GM12878 (cell line): ENCODE data around the gene TMBIM6. TPM values are rescaled to one million over a fixed set of nuclear protein-coding genes. Genes with fewer than 3 reads are reported as not detected.

Source experiments
- BCL3 ChIP-seq: IDR thresholded peaks from 2 replicates; pipeline ENCODE4 v1.6.1; 2011; ENCODE audit warnings: borderline replicate concordance, low read depth, mild to moderate bottlenecking, moderate library complexity, low read length; ENCODE audit not compliant: insufficient read depth, poor library complexity, severe bottlenecking
- BHLHE40 ChIP-seq, 2 experiments: fragments of 450-650 bp in 1 of 2; IDR thresholded peaks; 2 replicates each; pipeline ENCODE4 v1.6.1; 2011 to 2017; ENCODE audit warnings: low read depth in 2 of 2, borderline replicate concordance in 1 of 2, improper control_type of control experiment in 1 of 2, low read length in 1 of 2, mild to moderate bottlenecking in 1 of 2
- EED ChIP-seq: sonication (generic); IDR thresholded peaks from 2 replicates; pipeline ENCODE4 v1.6.1; 2016; ENCODE audit warnings: antibody characterized with exemption, low read depth
- EP300 ChIP-seq, 2 experiments: fragments of 150-350 bp in 1 of 2; IDR thresholded peaks; 2 replicates each; pipeline ENCODE4 v1.6.1; 2011 to 2012; ENCODE audit warnings: low read depth in 2 of 2, low read length in 2 of 2, borderline replicate concordance in 1 of 2, improper control_type of control experiment in 1 of 2, inconsistent platforms in 1 of 2; ENCODE audit not compliant: control insufficient read depth in 1 of 2
- ESRRA ChIP-seq: IDR thresholded peaks from 2 replicates; pipeline ENCODE4 v1.6.1; 2012; ENCODE audit warnings: mild to moderate bottlenecking, low read length, improper control_type of control experiment
- JUNB ChIP-seq: IDR thresholded peaks from 2 replicates; pipeline ENCODE4 v1.6.1; 2016; ENCODE audit warnings: antibody characterized with exemption, mild to moderate bottlenecking
- MEF2B ChIP-seq: fragments of 450-650 bp; IDR thresholded peaks from 2 replicates; pipeline ENCODE4 v1.6.1; 2018; ENCODE audit warnings: mild to moderate bottlenecking, moderate library complexity; ENCODE audit not compliant: partially characterized antibody, poor library complexity, severe bottlenecking
- NBN ChIP-seq: fragments of 450-650 bp; IDR thresholded peaks from 2 replicates; pipeline ENCODE4 v1.6.1; 2016
- RB1 ChIP-seq: fragments of 450-650 bp; formaldehyde crosslinking; IDR thresholded peaks from 2 replicates; pipeline ENCODE4 v1.6.1; 2017; ENCODE audit warnings: mild to moderate bottlenecking, borderline replicate concordance
- RFX5 ChIP-seq: IDR thresholded peaks from 2 replicates; pipeline ENCODE4 v1.6.1; 2011; ENCODE audit warnings: low read depth, low read length, improper control_type of control experiment
- RUNX3 ChIP-seq: IDR thresholded peaks from 2 replicates; pipeline ENCODE4 v1.6.1; 2012; ENCODE audit warnings: low read length, inconsistent platforms
- ZBTB4 ChIP-seq: fragments of 450-650 bp; formaldehyde crosslinking; IDR thresholded peaks from 2 replicates; pipeline ENCODE4 v1.4.0; 2022; ENCODE audit warnings: mild to moderate bottlenecking, moderate library complexity
- polyA plus RNA-seq, 11 experiments: library from polyadenylated mRNA; depleted of rRNA in 4 of 11; unstranded in 6 of 11; stranded (reverse) in 5 of 11; fragments of >200 nt; fragmentation: Nextera tagmentation in 4 of 11; fragmentation: Illumina TruSeq in 1 of 11; extraction: Ambion mirVana in 4 of 11; extraction: Trizol in 1 of 11; gene quantifications; 1 replicate in 1 of 11; 2 replicates in 10 of 11; pipeline versions ENCODE4 v1.2.1 to v1.2.3, GENCODE V29; 2011 to 2016; ENCODE audit warnings: inconsistent platforms in 2 of 11, missing spikeins in 2 of 11, low read depth in 1 of 11
- total RNA-seq, 4 experiments: library from RNA; depleted of rRNA in 3 of 4; stranded (reverse); fragments of >200 nt in 3 of 4; fragmentation: Illumina TruSeq in 1 of 4; extraction: Trizol in 1 of 4; gene quantifications; 2 replicates each; pipeline versions ENCODE4 v1.2.1 to v1.2.3, GENCODE V29; 2013 to 2021
- TF ChIP-seq, protein P1 (sequence below), 3 experiments: IDR thresholded peaks in 2 of 3; conservative IDR thresholded peaks in 1 of 3; 2 replicates each; pipeline ENCODE4 v1.5.1; 2011; ENCODE audit warnings: low read depth in 3 of 3, low read length in 3 of 3, mild to moderate bottlenecking in 3 of 3, control low read depth in 2 of 3, moderate library complexity in 2 of 3, inconsistent platforms in 1 of 3, mixed read lengths in 1 of 3; ENCODE audit not compliant: control insufficient read depth in 2 of 3, insufficient read depth in 1 of 3; ENCODE audit errors: extremely low read depth in 1 of 3

Gene TMBIM6
- total and polyA plus RNA-seq, 10 of the 15 experiments (the other 5 are each of a cell fraction or from before 2014, with no cell fraction given), result 224 to 1,192 (median 379) TPM

- TF ChIP-seq BHLHE40 (IDR thresholded peaks at IDR 0.05; ENCODE audit: borderline replicate concordance in 1 of 2, low read depth in 2 of 2, low read length in 1 of 2), result 0 out of 4 replicates have a peak, but pooled peaks of 1 of the 2 experiments have one; percentile 23
- no peak for TF ChIP-seq RB1
- TF ChIP-seq, protein P1, sequence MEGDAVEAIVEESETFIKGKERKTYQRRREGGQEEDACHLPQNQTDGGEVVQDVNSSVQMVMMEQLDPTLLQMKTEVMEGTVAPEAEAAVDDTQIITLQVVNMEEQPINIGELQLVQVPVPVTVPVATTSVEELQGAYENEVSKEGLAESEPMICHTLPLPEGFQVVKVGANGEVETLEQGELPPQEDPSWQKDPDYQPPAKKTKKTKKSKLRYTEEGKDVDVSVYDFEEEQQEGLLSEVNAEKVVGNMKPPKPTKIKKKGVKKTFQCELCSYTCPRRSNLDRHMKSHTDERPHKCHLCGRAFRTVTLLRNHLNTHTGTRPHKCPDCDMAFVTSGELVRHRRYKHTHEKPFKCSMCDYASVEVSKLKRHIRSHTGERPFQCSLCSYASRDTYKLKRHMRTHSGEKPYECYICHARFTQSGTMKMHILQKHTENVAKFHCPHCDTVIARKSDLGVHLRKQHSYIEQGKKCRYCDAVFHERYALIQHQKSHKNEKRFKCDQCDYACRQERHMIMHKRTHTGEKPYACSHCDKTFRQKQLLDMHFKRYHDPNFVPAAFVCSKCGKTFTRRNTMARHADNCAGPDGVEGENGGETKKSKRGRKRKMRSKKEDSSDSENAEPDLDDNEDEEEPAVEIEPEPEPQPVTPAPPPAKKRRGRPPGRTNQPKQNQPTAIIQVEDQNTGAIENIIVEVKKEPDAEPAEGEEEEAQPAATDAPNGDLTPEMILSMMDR (IDR thresholded peaks at IDR 0.05 in 2 of 3, conservative IDR thresholded peaks at IDR 0.05 in 1 of 3; ENCODE audit: control insufficient read depth in 2 of 3, extremely low read depth in 1 of 3, insufficient read depth in 1 of 3, low read depth in 3 of 3, low read length in 3 of 3), result peak in 2 of 3 experiments; percentile 6 to 29; a peak in 2 of 6 replicates
- TF ChIP-seq EED, result 0 out of 2 replicates have a peak, but pooled peaks have one; percentile 7
- TF ChIP-seq MEF2B, result peak; percentile 70
- no peak for TF ChIP-seq ESRRA
- 0 out of 2 replicates have a peak, but pooled peaks have one; percentile 4 for TF ChIP-seq JUNB
- TF ChIP-seq RUNX3, result peak; percentile 68
- no peak for TF ChIP-seq RFX5
- no peak for TF ChIP-seq BCL3
- peak in 1 of 2 experiments; percentile 31; a peak in 2 of 4 replicates for TF ChIP-seq EP300 (IDR thresholded peaks at IDR 0.05; ENCODE audit: borderline replicate concordance in 1 of 2, control insufficient read depth in 1 of 2, low read depth in 2 of 2, low read length in 2 of 2)
- TF ChIP-seq NBN, result peak; percentile 53; the same call in 1 of the 2 replicates
- TF ChIP-seq ZBTB4 (CRISPR knock-in tag), result no peak
- TF ChIP-seq, all 136 proteins: peak for 16
Observed at GRCh38 chr12:49750027-49750995, 9.0 kb downstream of the TMBIM6 start (continued).
